WERI-Rb-1 (cell line): ENCODE results near the gene PIP4K2A.

Experiments used
- DNase-seq: peaks from one replicate; pipeline ENCODE4 v3.0.0-alpha.2; 2020
- H3K27ac ChIP-seq: fragments of 250-450 bp; sonication (Bioruptor Pico); 2 replicates; pipeline ENCODE4 v1.5.1; 2020; ENCODE audit warnings: mild to moderate bottlenecking, moderate library complexity
- H3K27me3 ChIP-seq: fragments of 250-450 bp; sonication (Bioruptor Pico); 2 replicates; pipeline ENCODE4 v1.5.1; 2021; ENCODE audit warnings: mild to moderate bottlenecking, low read depth, moderate library complexity; ENCODE audit not compliant: insufficient read depth, severe bottlenecking
- H3K36me3 ChIP-seq: fragments of 250-450 bp; sonication (Bioruptor Pico); 2 replicates; pipeline ENCODE4 v1.5.1; 2020; ENCODE audit warnings: mild to moderate bottlenecking, moderate library complexity
- H3K4me3 ChIP-seq: 2 replicates; pipeline ENCODE4 v1.5.1; 2011; ENCODE audit warnings: low read depth, mild to moderate bottlenecking, control low read depth, low read length
- H3K9me3 ChIP-seq: fragments of 250-450 bp; sonication (Bioruptor Pico); 2 replicates; pipeline ENCODE4 v1.5.1; 2021; ENCODE audit warnings: mild to moderate bottlenecking, moderate library complexity; ENCODE audit not compliant: severe bottlenecking
- CTCF ChIP-seq: IDR thresholded peaks from 2 replicates; pipeline ENCODE4 v1.5.1; 2011; ENCODE audit warnings: low read depth, mild to moderate bottlenecking, control low read depth, inconsistent platforms, low read length

PIP4K2A gene

GRCh38 chr10:22673785-22674572 is 40.4 kb downstream of the PIP4K2A start:
- H3K4me3 ChIP-seq = no peak overlapping the region
- no peak overlapping the region for H3K27ac ChIP-seq
- no peaks in the 10 kb centered on the region for H3K36me3 ChIP-seq
- TF ChIP-seq CTCF = no peak
- no peaks in the 10 kb centered on the region for H3K9me3 ChIP-seq
- no peaks in the 10 kb centered on the region for H3K27me3 ChIP-seq
- no peak for DNase-seq

GRCh38 chr10:22673091-22673392 is 41.3 kb downstream of the PIP4K2A start:
- no peak for TF ChIP-seq CTCF
- Histone ChIP-seq H3K27me3 (no peaks in the 10 kb centered on the region), H3K9me3 (no peaks in the 10 kb centered on the region), H3K27ac (no peak overlapping the region), H3K36me3 (no peaks in the 10 kb centered on the region), H3K4me3 (no peak overlapping the region)
- no peak for DNase-seq

- no peaks in the 10 kb centered on the region for H3K27me3 ChIP-seq
- H3K36me3 ChIP-seq = no peaks in the 10 kb centered on the region
- H3K9me3 ChIP-seq = no peaks in the 10 kb centered on the region
- H3K4me3 ChIP-seq = no peak overlapping the region
- no peak for TF ChIP-seq CTCF
- no peak for DNase-seq
- H3K27ac ChIP-seq = no peak overlapping the region
Observed at GRCh38 chr10:22672319-22673090, 41.9 kb downstream of the PIP4K2A start.

GRCh38 chr10:22670788-22671187 is 43.6 kb downstream of the PIP4K2A start:
- DNase-seq = no peak
- no peak for TF ChIP-seq CTCF
- H3K27me3 ChIP-seq = no peaks in the 10 kb centered on the region
- no peaks in the 10 kb centered on the region for H3K9me3 ChIP-seq
- no peak overlapping the region for H3K27ac ChIP-seq
- no peaks in the 10 kb centered on the region for H3K36me3 ChIP-seq
- H3K4me3 ChIP-seq = no peak overlapping the region

GRCh38 chr10:22669163-22669711 is 45.1 kb downstream of the PIP4K2A start:
- H3K9me3 ChIP-seq = no peaks in the 10 kb centered on the region
- no peak overlapping the region for H3K27ac ChIP-seq
- TF ChIP-seq CTCF = no peak
- H3K36me3 ChIP-seq = no peaks in the 10 kb centered on the region
- no peaks in the 10 kb centered on the region for H3K27me3 ChIP-seq
- no peak for DNase-seq
- no peak overlapping the region for H3K4me3 ChIP-seq
